Neural cell (in vitro differentiated cells): ENCODE measurements around the gene NOC2L.

Experiments
- CTCF ChIP-seq: fragments of 450-650 bp; IDR thresholded peaks from 2 replicates; pipeline ENCODE4 v1.5.1; 2014; ENCODE audit warnings: antibody characterized with exemption, mild to moderate bottlenecking, moderate library complexity; ENCODE audit not compliant: poor library complexity, severe bottlenecking
- EP300 ChIP-seq: fragments of 450-650 bp; conservative IDR thresholded peaks from 2 replicates; pipeline ENCODE4 v1.6.1; 2014; ENCODE audit warnings: antibody characterized with exemption, mild to moderate bottlenecking, moderate library complexity; ENCODE audit not compliant: poor library complexity, severe bottlenecking
- EZH2 ChIP-seq: fragments of 200-600, 300-800 bp; shearing (Covaris generic), sonication (generic); IDR thresholded peaks from 2 replicates; pipeline ENCODE4 v1.6.1; 2014; ENCODE audit warnings: antibody characterized with exemption, low read length, borderline replicate concordance, mild to moderate bottlenecking; ENCODE audit not compliant: insufficient read depth, poor library complexity, severe bottlenecking
- POLR2AphosphoS5 ChIP-seq: IDR thresholded peaks from 2 replicates; pipeline ENCODE4 v1.6.1; 2012
- REST ChIP-seq: IDR thresholded peaks from 2 replicates; pipeline ENCODE4 v1.6.1; 2012; ENCODE audit warnings: borderline replicate concordance

- TF ChIP-seq EZH2 (no peak), CTCF (no peak), REST (no peak), EP300 (no peak), POLR2AphosphoS5 (no peak)
These were observed 21.1 kb upstream of the NOC2L start for GRCh38 chr1:980137-980571.
